Ovary (tissue), 3 donors: ENCODE measurements around the gene CCL22.

Experiments
- CTCF ChIP-seq, 3 donors: fragments of 450-650 bp in 2 of 3; fragments of 200-600 bp in 1 of 3; IDR thresholded peaks; one replicate each; pipeline versions ENCODE4 v1.5.1 to v1.8.0; 2016 to 2022; ENCODE audit warnings: antibody characterized with exemption in 3 of 3, mild to moderate bottlenecking in 1 of 3
- EP300 ChIP-seq: sonication (generic); formaldehyde crosslinking; IDR thresholded peaks from one replicate; pipeline ENCODE4 v1.6.1; 2017; ENCODE audit warnings: antibody characterized with exemption
- POLR2A ChIP-seq: fragments of 450-650 bp; IDR thresholded peaks from one replicate; pipeline ENCODE4 v1.6.1; 2017; ENCODE audit warnings: antibody characterized with exemption, mild to moderate bottlenecking, moderate library complexity
- donor health status: DM: no; HTN: no; CAD: no.

- TF ChIP-seq CTCF (IDR thresholded peaks at IDR 0.05): no peak
- no peak for TF ChIP-seq POLR2A
- no peak for TF ChIP-seq EP300
These were observed 42.1 kb upstream of the CCL22 start for GRCh38 chr16:57316390-57317017.
